NCI-H1048 (cell line): ENCODE results near the gene NUFIP2.
"Not testable (repeated sequence)": the region's sequence is repeated elsewhere in the genome, so short reads cannot be mapped to it uniquely, and the experiment has no call there.

Experiments used
- DNase-seq: peaks from one replicate; lab custom pipeline; 2025; lab: John Stamatoyannopoulos, UW

Gene NUFIP2

GRCh38 chr17:29279397-29280070 is 14.4 kb downstream of the NUFIP2 start:
- DNase-seq = no peak

GRCh38 chr17:29278692-29279091 is 15.3 kb downstream of the NUFIP2 start:
- DNase-seq = no peak

GRCh38 chr17:29273924-29274323 is 20.0 kb downstream of the NUFIP2 start:
- no peak for DNase-seq

GRCh38 chr17:29271980-29272379 is 22.0 kb downstream of the NUFIP2 start:
- DNase-seq = not testable (repeated sequence)

GRCh38 chr17:29263916-29264315 is 30.0 kb downstream of the NUFIP2 start:
- DNase-seq = no peak

- DNase-seq = no peak
Observed at GRCh38 chr17:29257756-29258155, 36.2 kb downstream of the NUFIP2 start.

DNA sequence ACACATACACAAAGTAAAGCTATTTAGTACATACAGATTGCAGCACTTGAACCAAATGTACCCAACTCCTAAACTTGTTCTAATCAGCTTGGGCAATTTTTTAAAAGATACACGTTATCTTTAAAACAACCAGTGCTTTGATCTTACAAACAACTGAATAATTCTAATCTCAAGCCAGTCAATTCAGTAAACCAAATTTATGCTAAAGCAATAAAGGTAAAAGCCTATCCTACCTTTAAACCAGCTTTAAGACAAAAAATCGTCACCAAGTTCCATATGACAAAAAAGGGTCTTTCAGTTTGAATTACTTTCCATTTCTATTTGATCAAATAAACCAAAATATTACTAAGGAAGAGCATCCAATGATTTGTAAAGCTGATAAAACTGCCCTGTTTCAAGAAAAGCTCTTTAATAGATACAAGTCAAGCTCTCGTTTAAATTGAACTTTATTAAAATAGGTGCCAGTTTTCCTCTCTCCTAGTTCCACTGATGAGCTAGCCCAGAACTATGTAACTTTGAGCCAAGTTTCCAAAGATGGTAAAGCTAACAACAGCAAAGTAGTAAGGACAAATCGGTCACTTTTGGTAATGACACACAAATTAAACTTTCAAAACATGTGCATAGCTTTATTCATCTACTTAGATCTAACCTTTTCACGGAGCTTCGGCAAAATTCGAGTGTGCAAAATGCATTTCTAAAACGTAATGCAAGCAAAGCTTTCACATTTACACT is 37.0 kb downstream of the NUFIP2 start:
- no peak for DNase-seq

GRCh38 chr17:29255926-29256522 is 37.9 kb downstream of the NUFIP2 start:
- DNase-seq = no peak

DNA sequence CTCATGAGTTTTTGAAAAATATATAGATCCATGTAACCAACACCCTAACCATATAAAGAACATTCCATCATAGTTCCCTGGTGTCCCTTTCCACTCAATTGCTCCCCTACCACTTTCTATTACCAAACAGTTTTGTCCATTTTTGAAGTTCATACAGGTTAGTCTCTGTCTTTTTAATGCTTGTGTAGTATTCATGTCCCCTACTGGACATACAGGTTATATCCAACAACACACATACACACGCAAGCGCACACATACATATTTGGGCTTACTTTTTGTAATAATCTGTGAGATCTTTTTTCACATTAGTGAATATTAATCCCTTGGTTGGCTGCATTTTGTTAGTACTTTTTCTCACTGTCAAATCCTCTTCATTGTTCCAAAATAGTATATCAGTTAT is 40.9 kb downstream of the NUFIP2 start:
- DNase-seq = no peak

DNA sequence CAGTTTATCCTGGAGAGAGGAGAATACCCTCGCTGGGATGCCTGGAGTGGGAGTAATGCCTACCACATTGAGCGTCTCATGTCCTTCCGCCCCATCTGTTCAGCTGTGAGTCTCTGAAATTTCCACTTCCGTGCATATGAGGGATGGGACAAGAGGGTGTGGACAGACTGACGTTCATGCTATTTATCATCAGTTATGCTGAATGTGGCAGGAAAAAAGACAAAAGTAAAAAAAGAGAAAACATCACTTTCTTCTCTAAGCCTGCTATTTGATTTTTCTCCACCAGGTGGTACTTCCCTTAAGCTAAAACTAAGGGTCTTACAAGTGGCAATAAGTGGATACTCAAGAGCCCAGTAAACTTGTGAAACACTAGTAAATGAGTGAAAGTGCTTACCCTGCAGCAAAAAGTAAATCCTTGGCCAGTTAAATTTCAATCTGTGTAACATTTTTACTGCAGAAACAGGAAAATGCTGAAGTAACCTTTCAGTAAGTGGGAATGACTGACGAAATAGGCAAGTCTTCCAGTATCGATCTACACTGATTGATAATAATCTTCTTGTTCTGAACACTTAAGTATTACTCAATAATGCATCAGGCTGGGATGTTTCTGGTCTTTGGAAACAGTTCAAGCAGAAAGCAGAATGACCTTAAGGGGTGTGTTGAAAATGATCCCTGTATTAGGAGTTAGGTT is 41.7 kb downstream of the NUFIP2 start:
- DNase-seq = no peak

DNA sequence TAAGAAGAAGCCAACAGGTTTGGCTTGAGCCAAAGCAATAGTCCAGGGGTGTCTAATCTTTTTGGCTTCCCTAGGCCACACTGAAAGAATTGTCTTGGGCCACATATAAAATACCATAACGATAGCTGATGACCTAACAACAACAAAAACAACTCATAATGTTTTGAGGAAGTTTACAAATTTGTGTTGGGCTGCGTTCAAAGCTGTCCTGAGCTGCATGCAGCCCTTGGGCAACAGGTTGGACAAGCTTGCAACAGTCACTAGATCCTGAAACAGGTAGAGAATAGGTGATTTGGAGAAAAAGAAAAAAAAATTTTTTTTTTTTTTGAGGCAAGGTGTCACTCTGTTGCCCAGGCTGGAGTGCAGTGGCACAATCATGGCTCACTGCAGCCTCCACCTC is 42.8 kb downstream of the NUFIP2 start:
- DNase-seq = no peak

DNA sequence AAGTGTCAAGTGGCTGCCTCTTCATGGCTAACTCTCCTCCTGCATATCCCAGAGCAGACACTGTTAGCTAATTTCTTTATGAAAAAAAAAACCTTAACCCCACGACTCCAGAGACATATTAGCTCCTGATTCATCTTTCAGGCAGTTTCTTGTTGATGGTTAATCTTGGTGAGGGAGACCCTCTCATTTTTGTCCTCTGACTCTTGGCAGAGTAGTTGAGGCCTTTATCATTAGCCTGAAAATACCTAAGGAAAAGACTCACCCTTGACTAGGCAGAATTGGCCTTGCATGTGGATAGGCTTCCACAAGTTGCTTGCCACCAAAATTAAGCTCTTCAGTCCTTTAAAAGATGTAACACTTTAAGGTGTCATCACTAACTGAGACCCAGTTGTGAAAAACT is 43.3 kb downstream of the NUFIP2 start:
- DNase-seq = no peak

- DNase-seq = no peak
Observed at GRCh38 chr17:29248845-29249244, 45.1 kb downstream of the NUFIP2 start.

GRCh38 chr17:29247219-29247618 is 46.7 kb downstream of the NUFIP2 start:
- no peak for DNase-seq

- DNase-seq = no peak
Observed at GRCh38 chr17:29246628-29247027, 47.3 kb downstream of the NUFIP2 start, which contains the start of gene CRYBA1. Gene CRYBA1, plus strand, starts transcription at chr17:29246859. Its CDS starts 5 bp downstream, at chr17:29246864.

DNA sequence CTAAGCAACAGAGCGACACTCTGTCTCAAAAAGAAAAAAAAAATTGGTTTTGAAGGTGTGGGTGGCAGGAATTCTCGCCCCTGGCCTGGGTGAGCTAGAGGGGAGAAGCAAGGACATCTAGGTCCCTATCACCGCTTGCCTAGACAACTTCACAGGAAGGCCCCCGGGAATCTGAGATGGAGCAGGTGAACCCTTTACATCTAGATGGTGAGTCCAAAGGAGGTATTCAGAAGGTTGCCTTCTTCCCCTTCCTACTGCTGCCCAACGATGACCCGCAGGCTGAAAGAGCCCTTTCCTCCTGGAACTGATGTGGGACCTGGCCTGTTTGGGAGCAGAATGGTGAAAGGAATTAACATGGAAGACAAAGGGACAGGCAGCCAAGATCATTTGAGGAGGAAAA is 48.5 kb downstream of the NUFIP2 start:
- no peak for DNase-seq

GRCh38 chr17:29243792-29244191 is 50.2 kb downstream of the NUFIP2 start:
- no peak for DNase-seq

DNA sequence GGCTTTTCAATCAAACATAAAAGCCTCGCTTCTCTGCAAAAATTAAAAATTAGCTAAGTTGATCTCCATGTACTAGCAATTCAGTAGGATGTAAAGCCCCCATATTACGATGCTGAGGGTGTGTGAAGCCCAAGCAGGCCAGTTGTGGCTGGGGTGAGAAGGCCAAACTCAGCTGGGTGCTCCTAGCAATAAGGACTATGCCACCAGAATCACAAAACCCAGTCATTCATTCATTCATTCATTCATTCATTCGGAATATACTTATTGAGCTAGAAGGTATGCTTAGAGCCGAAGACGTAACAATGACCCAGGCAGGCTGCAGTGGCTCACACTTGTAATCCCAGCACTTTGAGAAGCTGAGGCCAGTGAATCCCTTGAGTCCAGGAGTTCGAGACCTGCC is 51.2 kb downstream of the NUFIP2 start:
- no peak for DNase-seq

GRCh38 chr17:29242051-29242450 is 51.9 kb downstream of the NUFIP2 start:
- DNase-seq = no peak

GRCh38 chr17:29240968-29241963 is 52.7 kb downstream of the NUFIP2 start:
- no peak for DNase-seq

GRCh38 chr17:29240477-29240876 is 53.5 kb downstream of the NUFIP2 start:
- no peak for DNase-seq
